CD4-positive, alpha-beta T cell treated with Interleukin-10 for 1 hour (primary cell): ENCODE data around the gene KIF7.
"Not testable (repeated sequence)": the region's sequence is repeated elsewhere in the genome, so short reads cannot be mapped to it uniquely, and the experiment has no call there.

Source experiments
- DNase-seq: peaks from one replicate; pipeline ENCODE4 v3.0.0-alpha.2; 2020

The KIF7 gene

DNA sequence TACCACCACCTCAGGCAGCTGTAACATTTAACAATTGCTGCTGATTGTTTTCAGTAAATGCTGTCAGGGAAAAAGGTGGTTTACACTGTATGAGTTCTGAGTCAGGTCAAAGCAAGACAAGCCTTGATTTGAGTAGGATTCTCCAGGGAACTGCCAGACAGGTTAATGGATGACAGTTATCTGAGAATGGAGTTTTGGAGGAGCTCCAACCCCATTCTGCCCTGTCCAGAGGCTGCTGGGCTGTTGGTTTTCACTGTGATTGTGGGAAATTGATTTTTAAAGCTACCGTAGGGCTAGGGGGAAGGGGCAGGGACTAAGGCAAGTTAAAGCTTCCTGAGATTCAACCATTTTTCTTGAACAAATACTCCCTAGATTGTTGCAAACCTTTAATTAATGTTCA, 40.1 kb downstream of the KIF7 start:
- no peak for DNase-seq

DNA sequence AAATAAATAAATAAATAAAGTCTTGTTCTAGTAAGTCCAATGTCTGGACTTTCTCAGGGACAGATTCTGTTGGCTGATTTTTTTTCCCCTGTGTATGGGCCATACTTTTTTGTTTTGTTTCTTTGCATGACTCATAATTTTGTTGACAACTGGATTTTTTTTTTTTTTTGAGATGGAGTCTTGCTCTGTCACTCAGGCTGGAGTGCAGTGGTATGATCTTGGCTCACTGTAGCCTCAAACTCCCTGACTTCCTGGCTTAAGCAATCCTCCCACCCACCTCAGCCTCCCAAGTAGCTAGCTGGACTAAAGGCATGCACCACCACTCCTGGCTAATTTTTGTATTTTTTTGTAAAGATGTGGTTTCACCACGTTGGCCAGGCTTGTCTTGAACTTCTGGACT, 41.1 kb downstream of the KIF7 start:
- DNase-seq: no peak

DNA sequence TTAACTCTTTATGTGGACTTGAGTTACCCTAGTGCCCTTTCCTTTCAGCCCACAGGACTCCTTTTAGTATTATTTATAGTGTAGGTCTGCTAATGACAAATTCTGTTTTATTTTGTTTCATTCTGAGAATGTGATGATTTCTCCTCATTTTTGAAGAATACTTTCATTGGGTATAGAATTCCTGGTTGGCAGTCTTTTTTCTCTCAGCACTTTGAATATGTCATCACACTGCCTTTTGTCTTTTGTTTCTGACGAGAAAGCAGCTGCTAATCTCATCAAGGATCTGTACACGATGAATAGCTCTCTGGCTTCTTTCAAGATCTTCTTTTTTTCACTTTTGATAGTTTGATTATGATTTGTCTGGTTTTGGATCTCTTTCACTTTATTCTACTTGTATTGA, 42.2 kb downstream of the KIF7 start:
- no peak for DNase-seq

- DNase-seq: no peak
Observed at GRCh38 chr15:89611317-89611716, 44.0 kb downstream of the KIF7 start.

- no peak for DNase-seq
Observed at GRCh38 chr15:89599021-89599420, 56.2 kb downstream of the KIF7 start.

DNA sequence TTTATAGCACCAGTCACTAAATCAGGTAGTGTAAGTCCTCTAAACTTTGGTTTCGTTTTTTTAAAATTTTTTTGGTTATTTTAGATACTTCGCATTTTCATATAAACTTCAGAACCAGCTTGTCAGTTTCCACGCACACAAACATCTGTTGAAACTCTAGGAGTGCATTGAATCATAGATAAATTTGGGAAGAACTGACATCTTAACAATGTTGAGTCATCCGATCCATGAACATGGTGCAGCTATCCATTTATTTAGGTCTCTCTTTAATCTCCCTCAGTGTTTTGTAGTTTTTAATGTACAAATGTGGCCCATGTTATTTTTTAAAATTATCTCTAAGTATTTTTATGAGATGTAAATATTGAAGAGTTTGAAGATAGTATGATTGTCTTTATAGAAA, 62.2 kb downstream of the KIF7 start:
- no peak for DNase-seq

DNA sequence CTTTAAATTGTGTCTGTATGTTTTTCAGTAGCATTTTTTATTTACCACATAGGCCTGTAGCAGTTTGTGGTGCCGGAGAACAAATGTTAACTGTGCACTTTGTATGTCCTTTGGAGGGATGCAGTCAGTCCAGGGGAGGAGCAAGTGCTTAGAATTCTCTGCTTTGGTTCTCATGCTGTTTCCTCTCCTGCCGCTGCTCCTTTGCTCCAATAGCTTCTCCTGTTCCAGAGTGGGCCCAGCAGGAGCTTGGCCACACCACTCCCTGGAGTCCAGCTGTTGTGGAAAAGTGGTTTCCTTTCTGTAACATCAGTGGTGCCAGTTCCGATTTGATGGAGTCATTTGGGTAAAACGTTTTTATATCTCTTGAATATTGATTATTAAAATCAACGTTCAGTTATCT, 63.4 kb downstream of the KIF7 start:
- no peak for DNase-seq

GRCh38 chr15:89587955-89588354, 67.3 kb downstream of the KIF7 start:
- no peak for DNase-seq

DNA sequence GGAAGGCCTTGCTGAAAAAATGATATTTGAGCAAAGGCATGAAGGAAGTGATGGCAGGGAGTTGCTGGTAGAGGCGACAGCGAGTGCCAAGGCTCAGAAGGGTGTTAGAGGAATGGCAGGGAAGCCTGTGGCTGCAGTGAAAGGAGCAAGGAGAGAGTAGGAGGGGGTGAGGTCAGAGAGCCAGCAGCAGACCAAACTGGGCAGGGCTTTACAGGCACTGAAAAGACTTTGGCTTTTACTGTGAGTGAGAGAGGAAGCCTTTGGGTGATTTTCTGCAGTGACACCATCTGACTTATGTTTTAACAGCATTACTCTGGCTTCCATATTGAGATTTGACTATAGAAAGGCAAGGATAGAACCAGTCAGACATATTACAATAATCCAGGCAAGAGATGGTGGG, 68.6 kb downstream of the KIF7 start:
- DNase-seq: no peak

GRCh38 chr15:89580747-89581146, 74.5 kb downstream of the KIF7 start:
- DNase-seq: not testable (repeated sequence)

- DNase-seq: no peak
Observed at GRCh38 chr15:89578146-89578545, 77.1 kb downstream of the KIF7 start.
